Measurements from ENCODE around the gene TUBA3D.
A peak's percentile ranks its signal among the peaks of the same experiment; 100 is the strongest.
"Not testable (repeated sequence)": the region's sequence is repeated elsewhere in the genome, so short reads cannot be mapped to it uniquely, and the experiment has no call there.

Gene TUBA3D

GRCh38 chr2:131516011-131516410 lies 40.1 kb downstream of the TUBA3D start:
- DNase-seq, result no peak

GRCh38 chr2:131516621-131517020 lies 40.7 kb downstream of the TUBA3D start:
- DNase-seq, result peak; percentile 4 to 21

- no peak for DNase-seq
Observed at GRCh38 chr2:131517106-131517831, 41.4 kb downstream of the TUBA3D start.

- not testable (repeated sequence) for DNase-seq
Observed at GRCh38 chr2:131517856-131518255, 41.9 kb downstream of the TUBA3D start.

DNA sequence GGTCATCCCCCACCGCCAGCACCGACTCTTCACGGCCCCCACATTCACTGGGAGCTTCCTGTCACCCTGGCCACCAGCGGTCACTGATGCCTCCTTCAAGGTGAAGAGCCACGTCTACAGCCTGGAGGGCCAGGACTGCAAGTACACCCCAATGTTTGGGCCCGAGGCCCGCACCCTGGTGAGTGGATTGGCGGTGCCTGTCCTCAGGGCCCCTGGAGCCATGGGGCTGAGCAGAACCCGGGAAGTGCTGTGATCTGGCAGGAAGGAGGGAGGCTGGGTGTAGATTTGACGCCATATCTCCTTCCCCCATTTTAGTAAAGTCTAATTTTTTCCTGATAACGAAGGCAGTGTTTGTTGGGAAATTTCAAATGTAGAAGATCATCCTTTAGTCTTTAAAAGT lies 42.6 kb downstream of the TUBA3D start:
- DNase-seq, result not testable (repeated sequence)

- no peak for DNase-seq
Observed at GRCh38 chr2:131519466-131519865, 43.5 kb downstream of the TUBA3D start.

DNA sequence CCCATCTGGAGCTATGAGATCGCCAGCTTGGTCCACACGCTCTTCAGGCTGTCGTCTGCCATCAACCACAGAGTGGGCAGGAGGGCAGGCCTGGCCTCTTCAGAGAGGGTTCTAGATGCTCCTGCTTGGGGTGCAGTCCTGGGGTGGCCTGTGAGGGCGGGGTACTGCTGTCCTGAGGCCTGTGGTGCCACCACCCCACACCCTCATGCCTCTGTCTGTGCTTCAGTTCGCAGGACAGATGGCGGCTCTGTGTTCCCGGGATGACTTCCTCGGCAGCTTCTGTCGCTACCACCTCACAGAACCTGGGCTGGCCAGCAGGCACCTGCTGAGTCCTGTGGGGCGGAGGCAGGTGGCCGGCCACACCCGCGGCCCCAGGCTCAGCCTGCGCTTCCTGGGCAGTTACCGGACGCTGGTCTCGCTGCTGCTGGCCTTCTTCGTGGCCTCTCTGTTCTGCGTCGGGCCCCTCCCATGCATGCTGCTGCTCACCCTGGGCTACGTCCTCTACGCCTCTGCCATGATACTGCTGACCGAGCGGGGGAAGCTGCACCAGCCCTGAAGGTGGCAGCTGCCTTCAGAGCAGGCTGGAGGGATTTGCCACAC lies 44.1 kb downstream of the TUBA3D start:
- not testable (repeated sequence) for DNase-seq

DNA sequence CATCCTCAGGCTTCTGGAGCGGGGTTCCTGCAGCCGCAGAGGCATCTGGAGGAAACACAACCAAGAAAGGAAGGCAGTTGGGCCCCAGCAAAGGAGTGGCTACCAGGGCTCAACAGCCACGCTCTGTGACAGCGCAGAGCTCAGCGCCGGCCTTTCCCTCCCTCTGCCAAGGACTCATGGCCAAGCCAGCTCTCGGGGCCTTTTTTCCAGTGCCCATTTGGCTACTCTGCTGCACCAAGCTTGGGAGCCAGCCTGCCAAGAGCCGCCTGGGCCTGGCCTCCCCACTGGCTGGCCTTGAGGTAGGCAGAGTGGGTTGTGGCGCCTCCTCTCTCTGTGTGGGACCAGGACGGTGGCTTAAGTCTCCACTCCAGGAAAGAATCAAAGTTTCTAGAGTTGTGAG lies 44.6 kb downstream of the TUBA3D start:
- DNase-seq, result no peak

DNA sequence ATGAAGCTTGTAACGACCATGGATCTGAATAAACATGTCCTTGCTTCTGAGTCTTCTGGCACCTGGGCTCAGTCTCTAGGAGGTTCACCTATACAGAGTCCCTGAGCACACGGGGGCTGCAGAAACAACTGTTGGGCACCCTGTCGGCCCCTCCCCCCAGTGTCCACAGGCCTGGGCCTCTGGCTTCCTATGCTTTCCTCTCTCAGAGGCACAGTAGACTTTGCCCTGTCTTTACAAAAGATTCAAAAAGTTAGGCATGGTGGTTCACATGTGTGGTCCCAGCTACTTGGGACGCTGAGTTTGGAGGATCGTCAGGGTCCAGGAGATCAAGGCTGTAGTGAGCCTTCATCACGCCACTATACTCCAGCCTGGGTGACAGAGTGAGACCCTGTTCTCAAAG lies 45.6 kb downstream of the TUBA3D start:
- DNase-seq, result not testable (repeated sequence)

DNA sequence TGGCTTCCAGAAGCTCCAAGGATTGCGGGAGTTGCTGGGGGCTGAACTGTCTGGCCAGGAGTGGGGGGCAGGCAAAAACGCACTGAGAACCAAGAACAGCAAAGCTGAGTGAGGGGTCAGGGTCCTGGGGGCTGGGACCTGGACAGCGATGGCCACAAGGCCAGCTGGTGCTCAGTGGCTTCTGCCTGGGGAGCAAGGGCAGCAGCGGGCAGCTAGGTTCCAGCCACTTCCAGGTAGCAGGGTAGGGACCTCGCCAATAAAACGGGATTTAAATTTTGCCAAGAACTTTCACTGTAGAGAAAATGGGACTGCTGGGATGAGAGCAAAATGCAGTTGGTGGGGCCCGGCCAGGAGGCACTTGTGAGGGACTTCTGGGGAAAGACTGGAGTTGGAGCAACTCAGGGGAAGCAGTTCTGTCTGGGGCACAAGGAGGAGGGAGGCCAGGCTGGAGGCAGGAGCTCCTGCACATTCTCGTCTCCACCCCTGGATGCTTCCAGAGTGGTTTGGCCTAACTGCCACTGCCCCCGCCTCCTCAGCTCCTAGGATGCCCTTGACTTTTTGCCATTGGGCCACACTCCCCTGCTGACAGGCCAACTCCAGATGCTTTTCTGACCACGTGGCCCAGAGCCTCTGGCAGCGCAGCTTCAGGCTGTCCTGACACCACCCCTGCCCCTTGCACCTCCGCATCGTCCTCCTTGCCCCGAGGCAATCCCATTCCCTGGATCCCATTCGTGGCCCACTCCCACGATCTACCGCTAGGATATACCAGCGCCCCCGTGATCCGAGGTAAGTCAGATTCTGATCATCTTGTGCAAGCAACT lies 46.3 kb downstream of the TUBA3D start:
- DNase-seq, result no peak

- not testable (repeated sequence) for DNase-seq
Observed at GRCh38 chr2:131525256-131525655, 49.3 kb downstream of the TUBA3D start.

DNA sequence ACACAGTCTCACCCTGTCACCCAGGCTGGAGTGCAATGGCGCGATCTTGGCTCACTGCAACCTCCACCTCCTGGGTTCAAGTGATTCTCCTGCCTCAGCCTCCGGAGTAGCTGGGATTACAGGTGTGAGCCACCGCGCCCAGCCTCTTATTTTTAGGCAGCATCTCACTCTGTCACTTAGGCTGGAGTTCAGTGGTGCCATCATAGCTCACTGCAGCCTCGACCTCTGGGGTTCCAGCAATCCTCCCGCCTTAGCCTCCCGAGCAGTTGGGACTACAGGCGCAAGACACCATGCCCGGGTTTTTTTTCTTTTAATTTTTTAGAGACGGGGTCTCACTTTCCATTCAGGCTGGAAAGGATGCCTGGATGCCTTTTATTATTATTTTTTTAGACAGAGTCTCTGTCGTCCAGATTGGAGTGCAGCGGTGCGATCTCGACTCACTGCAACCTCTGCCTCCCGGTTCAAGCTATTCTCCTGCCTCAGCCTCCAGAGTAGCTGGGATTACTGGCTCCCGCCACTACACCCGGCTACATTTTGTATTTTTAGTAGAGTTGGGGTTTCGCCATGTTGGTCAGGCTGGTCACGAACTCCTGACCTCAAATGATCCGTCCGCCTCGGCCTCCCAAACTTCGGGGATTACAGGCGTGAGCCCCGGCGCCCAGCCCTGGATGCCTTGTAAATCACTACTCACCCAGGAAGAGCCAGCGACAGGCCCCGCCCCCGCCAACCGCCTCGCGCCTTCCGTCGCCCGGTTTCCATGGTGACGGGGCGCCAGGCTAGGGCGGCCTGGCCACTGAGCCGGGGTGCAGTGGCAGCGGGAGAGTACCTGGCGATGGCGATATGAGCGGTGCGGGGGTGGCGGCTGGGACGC lies 51.4 kb downstream of the TUBA3D start, which contains the start of gene CCDC74A:
Gene CCDC74A (plus strand): TSS at position 758 of the 871 bp plus-strand sequence. CDS start 83 bp downstream, at position 841.
- peak; percentile 19 to 21 for DNase-seq

- not testable (repeated sequence) for DNase-seq
Observed at GRCh38 chr2:131528981-131529863, 53.3 kb downstream of the TUBA3D start.

DNA sequence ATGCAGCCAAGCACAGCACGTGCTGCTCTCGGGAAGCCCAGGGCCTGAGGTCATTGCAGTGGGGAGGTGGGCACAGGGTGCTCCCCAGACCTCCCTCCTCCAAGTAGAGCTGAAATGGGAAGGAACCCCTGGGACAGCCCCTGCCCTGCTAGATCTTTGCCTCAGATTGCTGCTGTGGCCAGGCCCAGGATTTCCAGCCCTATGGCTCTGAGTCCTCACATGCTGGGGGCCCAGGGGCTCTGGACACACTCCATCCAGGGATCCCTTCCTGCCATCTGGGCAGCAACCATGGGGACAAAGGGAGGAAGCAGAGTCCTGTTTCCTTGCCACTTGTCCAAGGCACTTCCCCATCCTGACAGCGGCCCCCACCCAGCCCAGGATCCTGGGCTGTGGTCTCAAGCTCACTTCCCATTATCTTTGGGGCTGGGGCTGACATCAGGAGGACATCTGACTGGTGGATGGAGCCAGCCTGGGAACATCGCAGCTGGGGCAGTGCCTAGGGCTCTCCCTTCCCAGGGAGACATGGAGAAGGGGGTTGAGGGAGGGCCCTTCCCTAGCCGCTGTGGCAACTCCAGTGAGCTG lies 54.0 kb downstream of the TUBA3D start:
- DNase-seq, result not testable (repeated sequence)

GRCh38 chr2:131530626-131531344 lies 54.9 kb downstream of the TUBA3D start:
- DNase-seq, result not testable (repeated sequence)

DNA sequence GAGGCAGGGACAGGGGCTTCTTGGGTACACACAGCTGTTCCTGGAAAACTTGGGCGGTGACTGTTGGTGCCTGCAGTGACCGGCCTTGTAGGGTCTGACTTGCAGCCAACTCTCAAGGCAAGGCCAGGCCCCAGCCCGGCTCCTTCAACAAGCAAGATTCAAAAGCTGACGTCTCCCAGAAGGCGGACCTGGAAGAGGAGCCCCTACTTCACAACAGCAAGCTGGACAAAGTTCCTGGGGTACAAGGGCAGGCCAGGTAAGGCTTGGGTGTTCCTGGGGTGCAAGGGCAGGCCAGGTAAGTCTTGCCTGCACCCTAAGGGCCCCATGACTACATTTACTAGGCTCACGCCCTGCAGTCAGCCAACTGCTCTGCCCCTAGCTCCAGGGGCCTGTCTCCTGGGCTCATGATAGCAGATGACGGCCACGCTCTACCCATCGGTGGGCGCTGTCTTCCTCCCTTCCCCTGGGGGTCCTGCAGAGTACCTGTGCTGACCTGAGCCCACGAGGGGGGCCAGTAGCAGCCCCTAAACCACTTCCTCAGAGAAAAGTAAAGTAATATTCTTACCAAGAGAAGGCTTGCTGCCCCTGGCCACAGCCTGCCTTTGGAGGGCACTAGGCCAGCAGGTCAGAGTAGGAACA lies 55.7 kb downstream of the TUBA3D start:
- DNase-seq, result not testable (repeated sequence)

Measured in Kasumi-1 (cell line).